GM12873 (cell line): ENCODE measurements around the gene GAL.

Experiments used
- CTCF ChIP-seq: IDR thresholded peaks from 2 replicates; pipeline ENCODE4 v1.5.1; 2012; ENCODE audit warnings: low read depth, mild to moderate bottlenecking, moderate library complexity, low read length, control low read depth; ENCODE audit not compliant: insufficient read depth; ENCODE audit errors: missing control alignments

The GAL gene

GRCh38 chr11:68687986-68688385 is 3.6 kb downstream of the GAL start:
- TF ChIP-seq CTCF: no peak

GRCh38 chr11:68688881-68689280 is 4.5 kb downstream of the GAL start:
- no peak for TF ChIP-seq CTCF

GRCh38 chr11:68689737-68690625 is 5.6 kb downstream of the GAL start:
- TF ChIP-seq CTCF: no peak

- peak; percentile 9 for TF ChIP-seq CTCF
These were observed 6.5 kb downstream of the GAL start for GRCh38 chr11:68690671-68691401.

GRCh38 chr11:68691402-68691784 is 7.0 kb downstream of the GAL start:
- TF ChIP-seq CTCF: no peak

- no peak for TF ChIP-seq CTCF
These were observed 7.8 kb downstream of the GAL start for GRCh38 chr11:68692115-68692514.

- no peak for TF ChIP-seq CTCF
These were observed 8.6 kb downstream of the GAL start for GRCh38 chr11:68692871-68693483.
